G401 (cell line): ENCODE measurements around the gene NFYC. TPM values are rescaled to one million over a fixed set of nuclear protein-coding genes. Genes with fewer than 3 reads are reported as not detected.

Experiments
- DNase-seq: peaks from one replicate; pipeline ENCODE4 v3.0.0-alpha.2; 2015; ENCODE audit warnings: low spot score
- in situ Hi-C: cut with HindIII; loops from 2 replicates; pipeline ENCODE4 v1.10.0; 2016; ENCODE audit warnings: low sequenced_read_pairs, mixed read lengths
- total RNA-seq: library from RNA; depleted of rRNA; stranded (reverse); fragments of >200 nt; shearing (Covaris generic); gene quantifications from 2 replicates; pipeline ENCODE4 v1.2.3, GENCODE V29; 2014

NFYC gene
- total RNA-seq, 1 experiment from 2014 or later: 76.7 TPM

DNA sequence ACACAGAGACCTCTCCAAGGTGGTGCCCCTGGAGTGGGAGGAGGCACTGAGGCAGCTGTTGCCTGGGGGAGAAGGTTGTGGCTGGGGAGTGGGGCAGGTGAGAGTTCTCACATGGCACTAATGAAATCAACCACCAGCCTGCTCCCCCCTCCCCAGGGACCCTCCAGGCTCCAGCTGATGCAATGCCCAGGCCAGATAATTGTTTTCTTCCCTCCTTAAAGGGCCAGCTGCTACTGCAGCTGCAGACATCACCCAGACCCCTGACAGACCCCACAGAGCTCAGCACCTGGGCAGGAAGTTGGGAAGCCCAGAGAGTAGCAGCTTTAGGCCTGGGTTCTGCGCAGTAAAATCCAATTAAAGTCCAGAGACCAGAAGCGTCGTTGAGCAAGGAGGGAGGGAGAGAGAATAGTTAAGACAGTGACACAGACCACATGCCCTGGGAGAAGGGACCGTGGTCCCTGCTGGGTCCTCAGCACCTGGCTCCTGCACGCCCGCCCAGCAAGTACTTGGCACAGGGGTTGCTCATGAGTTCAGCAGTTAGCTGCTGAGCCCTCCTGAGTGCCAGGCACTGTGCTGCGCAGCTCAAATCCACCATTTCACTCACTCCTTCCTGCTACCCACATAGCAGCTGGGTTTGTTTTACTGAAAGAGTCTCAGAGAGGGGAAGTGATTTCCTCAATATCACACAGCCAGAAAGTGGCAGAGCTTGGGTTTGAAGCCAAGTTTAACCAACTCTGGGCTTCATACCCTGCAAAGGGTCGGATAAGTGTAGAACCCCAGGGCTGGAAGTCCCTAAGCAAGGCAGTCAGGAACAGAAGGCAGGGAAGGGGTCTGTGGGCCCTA is 28.0 kb upstream of the NFYC start:
- DNase-seq: peak; percentile 33
- in situ Hi-C loops: no loop called here

- in situ Hi-C loops: no loop called here
Observed at GRCh38 chr1:40664167-40664537, 27.4 kb upstream of the NFYC start.

DNA sequence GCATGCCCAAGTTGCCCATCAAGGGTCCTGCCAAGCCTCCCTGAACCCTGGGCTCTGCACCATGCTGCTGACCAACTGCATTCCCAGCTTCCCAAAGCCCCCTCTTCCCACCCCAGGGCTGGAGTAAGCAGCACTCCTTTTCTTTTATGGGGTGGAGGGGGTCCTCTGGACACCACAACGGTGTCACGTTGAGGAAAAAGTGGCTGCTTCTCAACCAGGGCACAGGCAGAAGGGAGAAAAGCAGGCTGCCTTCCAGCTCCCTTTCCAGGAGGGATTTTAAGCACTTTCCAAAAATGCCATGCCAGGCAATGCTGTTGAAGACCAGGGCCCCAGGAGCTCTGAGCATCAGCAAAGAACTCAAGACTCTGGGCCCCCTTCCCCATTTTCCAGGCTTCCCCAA is 26.7 kb upstream of the NFYC start:
- DNase-seq: peak; percentile 70
- in situ Hi-C loops: no loop called here

More at GRCh38 chr1:40664167-40664537, 27.4 kb upstream of the NFYC start:
- DNase-seq: no peak

DNA sequence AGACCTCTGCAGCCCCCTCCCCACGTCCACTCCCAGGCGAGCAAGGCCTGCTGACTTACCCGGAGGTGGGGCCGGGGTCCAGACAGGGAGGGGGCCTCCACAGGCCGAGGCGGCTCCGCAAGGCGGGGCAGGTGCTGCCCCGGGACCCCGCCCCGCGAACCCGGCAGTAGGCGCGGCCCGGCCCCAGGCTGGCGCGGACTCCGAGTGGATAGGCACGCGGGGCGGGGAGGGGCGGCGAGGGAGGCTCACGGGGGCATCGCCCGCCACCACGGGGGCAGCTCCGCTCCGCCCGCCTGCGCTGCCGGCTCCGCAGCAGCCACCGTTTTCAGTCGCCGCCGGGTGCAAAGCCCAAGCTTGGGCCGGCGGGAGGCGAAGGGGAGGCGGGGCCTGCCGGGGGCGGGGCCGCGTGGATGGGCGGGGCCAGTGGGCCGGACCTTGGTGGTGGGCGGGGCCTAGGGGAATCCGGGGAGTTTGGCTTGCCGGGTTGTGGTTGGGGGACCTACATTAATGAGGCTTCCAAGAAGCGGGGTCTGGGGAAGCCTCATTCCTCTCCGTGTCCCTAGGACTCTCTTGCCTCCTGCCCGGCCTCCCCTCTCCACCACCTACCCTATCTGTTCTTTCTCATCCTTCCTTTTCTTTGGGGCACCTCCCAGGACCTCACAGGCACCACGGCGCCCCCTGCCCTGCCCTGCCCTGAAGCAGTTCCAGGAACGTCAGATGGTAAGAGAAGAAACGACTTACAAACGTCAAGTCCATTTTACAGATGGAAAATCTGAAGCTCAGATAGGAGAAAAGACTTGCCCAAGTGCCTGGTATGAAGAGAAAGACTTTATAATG is 26.0 kb upstream of the NFYC start, which contains the start of gene RIMS3:
TSS of gene RIMS3 (minus strand) at position 348 of the 837 bp plus-strand sequence. CDS start 23,757 bp downstream, outside the sequence.
- DNase-seq: peak; percentile 78
- in situ Hi-C loops: no loop called here

GRCh38 chr1:40668769-40669525 is 22.6 kb upstream of the NFYC start:
- in situ Hi-C loops: no loop called here
- peak; percentile 94 for DNase-seq

DNA sequence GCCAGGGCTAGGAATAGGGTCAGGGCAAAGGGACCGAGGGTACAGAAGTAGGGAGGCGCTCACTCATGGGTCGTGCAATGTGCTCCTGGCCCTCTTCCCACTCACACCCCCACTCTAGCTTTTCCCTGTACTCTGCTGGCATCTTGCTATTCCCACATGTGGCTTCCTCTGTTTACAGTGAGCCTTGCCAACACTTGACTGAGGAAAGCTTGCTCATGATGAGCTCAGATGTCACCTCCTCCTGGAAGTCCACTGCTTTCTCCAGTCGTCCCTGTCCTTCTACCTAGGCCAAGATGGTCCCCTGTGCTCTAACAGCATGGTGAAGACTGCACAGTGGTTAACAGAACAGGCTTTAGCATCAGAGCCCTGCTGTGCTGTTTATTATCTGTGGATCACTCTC is 18.1 kb upstream of the NFYC start:
- in situ Hi-C loops: no loop called here
- DNase-seq: no peak

DNA sequence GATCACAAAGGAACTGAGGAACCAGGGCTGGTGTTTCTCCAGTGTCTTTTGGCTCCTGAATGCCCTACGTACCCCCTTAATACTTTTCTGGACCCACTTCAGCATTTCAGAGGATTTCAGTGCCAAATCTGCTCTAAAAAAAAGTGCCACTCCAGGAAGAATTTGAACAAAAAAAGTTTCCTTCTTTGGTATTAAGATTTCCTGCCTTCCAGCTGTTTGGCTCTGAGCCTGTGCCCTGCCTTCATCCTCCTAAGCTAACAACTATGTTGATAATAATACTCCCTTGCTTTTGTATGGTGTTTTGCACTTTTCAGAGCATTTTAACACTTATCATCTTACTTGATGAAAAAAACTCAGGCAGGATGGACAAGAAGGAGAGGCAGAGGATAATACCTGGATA is 15.0 kb upstream of the NFYC start:
- DNase-seq: no peak
- in situ Hi-C loops: no loop called here

DNA sequence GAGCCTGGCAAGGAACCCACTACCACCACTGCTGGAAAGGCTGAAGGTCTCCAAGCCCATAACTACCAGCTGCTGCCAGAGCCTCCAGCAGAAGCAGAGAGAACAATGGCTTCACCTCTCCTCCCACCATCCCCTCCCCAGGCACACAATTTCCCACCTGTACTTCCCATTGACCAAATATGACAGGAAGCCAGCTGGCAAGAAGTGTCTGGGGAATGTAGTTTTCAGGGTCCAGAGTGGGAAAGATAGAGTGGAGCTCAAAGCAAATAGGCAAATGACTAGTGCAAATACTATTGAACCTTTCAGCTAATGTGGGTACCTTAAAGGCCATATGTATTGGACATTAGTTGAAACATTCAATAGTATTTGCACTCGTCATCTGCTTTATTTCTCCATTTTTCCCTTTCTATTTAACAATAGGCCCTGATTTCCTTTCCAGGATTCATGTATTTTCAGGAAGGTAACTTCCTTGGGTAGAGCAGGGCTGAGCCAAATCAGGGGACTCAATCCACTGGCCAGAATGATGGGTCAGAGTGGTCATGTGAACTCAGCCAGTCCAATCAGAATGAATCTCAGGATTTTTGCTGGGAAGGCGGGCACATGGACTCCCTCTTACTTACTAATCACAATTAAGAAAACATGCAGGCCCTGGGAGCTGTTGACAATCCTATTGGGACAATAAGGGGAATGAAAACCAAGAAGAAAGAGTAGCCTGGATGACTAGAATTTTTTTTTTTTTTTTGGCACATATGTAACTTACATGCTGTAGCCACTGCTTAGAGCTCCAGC is 12.1 kb upstream of the NFYC start:
- DNase-seq: no peak
- in situ Hi-C loops: no loop called here

DNA sequence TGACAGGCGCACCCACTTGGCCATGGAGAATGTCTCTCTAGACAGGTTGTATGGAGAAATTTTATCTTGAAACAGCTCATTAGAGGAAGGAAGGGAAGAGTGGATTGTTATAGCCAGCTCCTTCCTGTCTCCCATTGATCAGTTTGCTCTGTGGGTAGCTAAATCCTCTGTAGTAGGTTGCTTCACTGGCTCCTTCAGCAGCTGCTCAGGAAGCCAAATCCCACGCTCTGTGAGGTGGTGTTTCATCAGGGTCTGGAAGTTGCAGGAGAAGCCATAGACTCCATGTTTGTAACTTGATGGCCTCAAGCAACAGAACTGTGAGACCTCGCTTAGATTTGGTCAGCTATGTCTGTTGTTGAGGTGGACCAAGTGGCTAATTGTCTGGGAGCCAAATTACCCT is 6.8 kb upstream of the NFYC start:
- no peak for DNase-seq
- in situ Hi-C loops: loop anchor here (5.0 to 10.0 kb wide), 2 partner anchors 37 to 150 kb away; partner anchors contain the start of gene ZNF684

GRCh38 chr1:40687059-40687458 is 4.4 kb upstream of the NFYC start:
- in situ Hi-C loops: loop anchor here (10.0 kb wide), 1 partner anchor 152 kb away; the partner anchor contains the start of gene ZNF684
- DNase-seq: no peak

DNA sequence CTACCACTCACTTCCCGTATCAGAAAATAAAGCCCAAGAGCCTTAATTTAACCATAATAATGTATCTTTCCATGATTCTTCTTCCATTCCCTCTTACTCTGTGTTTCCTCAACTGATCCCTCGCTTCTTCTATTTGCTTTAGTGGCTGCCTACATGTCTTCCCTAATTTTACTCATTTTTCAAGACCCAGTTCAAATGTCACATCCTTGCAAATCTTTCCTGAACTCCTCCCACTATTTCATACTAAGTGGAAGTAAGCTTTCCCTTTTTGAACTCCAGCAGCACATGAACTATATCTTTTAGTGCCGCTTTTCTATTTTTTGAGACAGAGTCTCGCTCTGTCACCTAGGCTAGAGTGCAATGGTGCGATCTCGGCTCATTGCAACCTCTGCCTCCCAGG is 3.8 kb upstream of the NFYC start:
- DNase-seq: no peak
- in situ Hi-C loops: loop anchor here (10.0 kb wide), 1 partner anchor 153 kb away; the partner anchor contains the start of gene ZNF684

DNA sequence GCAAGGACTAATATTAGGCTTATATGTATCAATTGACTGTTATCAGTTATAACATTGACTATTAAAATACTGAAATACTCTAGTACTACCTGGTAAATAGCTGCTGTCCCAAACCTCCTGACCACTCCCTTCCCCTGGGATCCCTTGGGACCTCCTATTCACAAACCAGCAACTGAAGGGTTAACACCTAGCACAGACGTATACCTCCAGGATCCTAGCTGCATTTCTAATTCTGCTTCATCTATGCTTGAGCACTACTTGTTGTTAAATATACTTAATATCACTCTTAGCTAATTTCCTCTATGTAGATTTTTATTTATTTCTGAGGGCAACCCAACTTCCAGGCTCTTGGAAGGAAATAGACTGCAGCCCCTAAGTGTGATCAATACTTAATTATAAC is 1.8 kb upstream of the NFYC start:
- in situ Hi-C loops: loop anchor here (10.0 kb wide), 1 partner anchor 155 kb away; the partner anchor contains the start of gene ZNF684
- no peak for DNase-seq

GRCh38 chr1:40690771-40691537 is 550 bp upstream of the NFYC start:
- in situ Hi-C loops: no loop called here
- DNase-seq: peak; percentile 39

DNA sequence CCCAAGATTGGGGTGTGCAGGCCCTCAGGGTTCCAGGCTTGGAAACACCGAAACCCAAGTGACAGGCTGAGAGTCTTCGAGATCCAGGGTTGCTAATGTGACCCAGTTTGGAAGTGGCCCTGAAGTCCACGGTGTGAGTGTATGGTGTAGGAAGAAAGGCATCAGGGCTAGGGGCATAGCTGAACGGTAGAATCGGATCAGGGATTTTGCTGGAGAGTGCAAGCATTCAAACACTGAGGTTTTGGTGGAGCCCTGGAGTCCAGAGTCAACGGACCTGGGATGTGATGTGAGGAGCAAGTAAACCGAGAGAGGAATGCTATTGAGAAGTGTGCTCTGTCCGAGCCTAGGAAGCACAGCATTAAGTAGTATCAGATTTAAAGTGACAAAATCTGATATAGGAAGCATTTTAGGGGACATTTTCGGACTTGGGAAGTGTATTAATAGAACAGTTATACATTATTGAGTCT is 958 bp downstream of the NFYC start:
- peak; percentile 80 for DNase-seq
- in situ Hi-C loops: no loop called here

DNA sequence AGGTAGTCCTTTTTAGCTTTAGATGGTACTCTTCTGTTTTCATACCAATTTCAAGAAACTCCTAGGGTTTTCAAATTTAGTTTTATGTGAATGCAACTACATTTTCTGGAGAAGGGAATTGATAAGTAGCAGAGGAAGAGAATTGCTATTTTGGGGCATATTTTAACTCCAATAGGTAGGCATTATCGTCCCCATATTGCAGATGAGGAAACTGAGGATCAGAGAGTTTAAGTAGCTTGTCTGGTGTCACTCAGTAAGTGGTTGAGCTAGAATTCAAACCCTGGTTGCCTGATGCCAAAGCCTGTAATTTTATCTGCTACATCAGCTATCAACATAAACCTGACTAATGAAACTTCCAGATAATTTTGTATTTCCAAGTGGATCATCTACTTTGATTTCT is 1.9 kb downstream of the NFYC start:
- in situ Hi-C loops: no loop called here
- DNase-seq: no peak

GRCh38 chr1:40694353-40694874 is 2.9 kb downstream of the NFYC start:
- no peak for DNase-seq
- in situ Hi-C loops: no loop called here

- DNase-seq: no peak
- in situ Hi-C loops: no loop called here
Observed at GRCh38 chr1:40696294-40696693, 4.8 kb downstream of the NFYC start.
